ENCODE data around the gene EIF4B.

GRCh38 chr12:53056901-53057300 lies 50.6 kb downstream of the EIF4B start:
- no peak for TF ChIP-seq EZH2 (IDR thresholded peaks at IDR 0.05; ENCODE audit: borderline replicate concordance, low read depth, low read length, severe bottlenecking)
- TF ChIP-seq CTCF (IDR thresholded peaks at IDR 0.05; ENCODE audit: borderline replicate concordance, extremely low read depth, low read length, poor library complexity, severe bottlenecking): no peak
